KMS-11 (cell line): ENCODE data around the gene SLC66A2.

Experiments used
- H2AFZ ChIP-seq: fragments of 200-600 bp; sonication (generic); 2 replicates; pipeline ENCODE4 v1.6.1; 2016; ENCODE audit warnings: antibody characterized with exemption, mixed run types, low read depth
- H3K27ac ChIP-seq: fragments of 200-600 bp; sonication (generic); 2 replicates; pipeline ENCODE4 v1.6.1; 2016; ENCODE audit warnings: mild to moderate bottlenecking, mixed run types
- H3K27me3 ChIP-seq: fragments of 200-600 bp; sonication (generic); 2 replicates; pipeline ENCODE4 v1.6.1; 2017; ENCODE audit warnings: mild to moderate bottlenecking, low read depth, mixed run types, moderate library complexity; ENCODE audit not compliant: insufficient read depth
- H3K36me3 ChIP-seq: fragments of 200-600 bp; sonication (generic); 2 replicates; pipeline ENCODE4 v1.6.1; 2017; ENCODE audit warnings: mild to moderate bottlenecking, mixed run types; ENCODE audit not compliant: insufficient read depth
- H3K4me1 ChIP-seq: fragments of 200-600 bp; sonication (generic); 2 replicates; pipeline ENCODE4 v1.6.1; 2016; ENCODE audit warnings: mild to moderate bottlenecking, low read depth, mixed run types; ENCODE audit not compliant: poor library complexity, severe bottlenecking
- H3K4me2 ChIP-seq: fragments of 200-600 bp; sonication (generic); 2 replicates; pipeline ENCODE4 v1.7.0; 2016; ENCODE audit warnings: mild to moderate bottlenecking, mixed run types
- H3K4me3 ChIP-seq: fragments of 200-600 bp; sonication (generic); IDR thresholded peaks from 2 replicates; pipeline ENCODE4 v1.6.1; 2017; ENCODE audit warnings: low read depth, low read length, mixed read lengths; ENCODE audit not compliant: insufficient read depth
- H3K79me2 ChIP-seq: fragments of 200-600 bp; sonication (generic); 2 replicates; pipeline ENCODE4 v1.6.1; 2016; ENCODE audit warnings: low read depth, mixed run types; ENCODE audit not compliant: insufficient read depth
- H3K9ac ChIP-seq: fragments of 200-600 bp; sonication (generic); 2 replicates; pipeline ENCODE4 v1.6.1; 2016; ENCODE audit warnings: mild to moderate bottlenecking, mixed run types
- H4K20me1 ChIP-seq: fragments of 200-600 bp; sonication (generic); 2 replicates; pipeline ENCODE4 v1.6.1; 2016; ENCODE audit warnings: mild to moderate bottlenecking, mixed run types; ENCODE audit not compliant: insufficient read depth
- TF ChIP-seq, protein P1 (sequence below): fragments of 200-600 bp; sonication (generic); conservative IDR thresholded peaks from 2 replicates; pipeline ENCODE4 v1.6.1; 2017; ENCODE audit warnings: low read depth, mild to moderate bottlenecking, antibody characterized with exemption, low read length, moderate library complexity, mixed read lengths

SLC66A2 gene

DNA sequence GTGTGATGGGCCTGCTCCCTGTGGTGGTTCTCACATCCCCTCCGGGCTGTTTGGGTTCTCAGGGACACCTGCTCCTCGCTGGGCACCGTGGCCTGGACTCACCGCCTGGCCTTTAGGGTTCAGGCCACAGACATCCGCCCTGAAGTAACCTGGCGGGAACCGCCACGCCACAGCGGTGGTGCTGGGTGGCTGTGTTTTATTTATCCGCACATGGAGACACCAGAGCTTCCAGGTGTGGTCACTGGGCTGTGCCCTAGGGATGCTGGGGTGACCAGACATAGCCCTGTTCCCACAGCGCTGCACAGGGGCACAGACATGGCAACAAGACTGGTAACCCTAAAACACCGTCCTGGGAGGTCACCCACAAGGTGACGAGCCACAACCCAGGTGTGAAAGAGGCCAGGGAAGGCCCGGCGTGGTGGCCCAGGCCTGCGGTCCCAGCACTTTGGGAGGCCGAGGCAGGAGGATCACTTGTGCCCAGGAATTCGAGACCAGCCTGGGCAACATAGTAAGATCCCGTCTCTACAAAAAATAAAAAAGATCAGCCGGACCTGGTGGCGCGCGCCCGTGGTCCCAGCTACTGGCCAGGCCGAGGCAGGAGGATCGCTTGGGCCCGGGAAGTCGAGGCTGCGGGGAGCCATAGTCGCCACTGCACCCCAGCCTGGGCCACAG, 12.3 kb upstream of the SLC66A2 start:
- no peaks in the 10 kb centered on the region for H3K36me3 ChIP-seq
- H3K4me1 ChIP-seq, result no peaks in the 10 kb centered on the region
- no peak overlapping the region for H3K4me3 ChIP-seq
- no peak overlapping the region for H3K27ac ChIP-seq
- H2AFZ ChIP-seq, result no peak overlapping the region
- no peak overlapping the region for H3K4me2 ChIP-seq
- H3K79me2 ChIP-seq, result no peaks in the 10 kb centered on the region
- no peaks in the 10 kb centered on the region for H4K20me1 ChIP-seq
- H3K9ac ChIP-seq, result no peak overlapping the region
- TF ChIP-seq, protein P1, sequence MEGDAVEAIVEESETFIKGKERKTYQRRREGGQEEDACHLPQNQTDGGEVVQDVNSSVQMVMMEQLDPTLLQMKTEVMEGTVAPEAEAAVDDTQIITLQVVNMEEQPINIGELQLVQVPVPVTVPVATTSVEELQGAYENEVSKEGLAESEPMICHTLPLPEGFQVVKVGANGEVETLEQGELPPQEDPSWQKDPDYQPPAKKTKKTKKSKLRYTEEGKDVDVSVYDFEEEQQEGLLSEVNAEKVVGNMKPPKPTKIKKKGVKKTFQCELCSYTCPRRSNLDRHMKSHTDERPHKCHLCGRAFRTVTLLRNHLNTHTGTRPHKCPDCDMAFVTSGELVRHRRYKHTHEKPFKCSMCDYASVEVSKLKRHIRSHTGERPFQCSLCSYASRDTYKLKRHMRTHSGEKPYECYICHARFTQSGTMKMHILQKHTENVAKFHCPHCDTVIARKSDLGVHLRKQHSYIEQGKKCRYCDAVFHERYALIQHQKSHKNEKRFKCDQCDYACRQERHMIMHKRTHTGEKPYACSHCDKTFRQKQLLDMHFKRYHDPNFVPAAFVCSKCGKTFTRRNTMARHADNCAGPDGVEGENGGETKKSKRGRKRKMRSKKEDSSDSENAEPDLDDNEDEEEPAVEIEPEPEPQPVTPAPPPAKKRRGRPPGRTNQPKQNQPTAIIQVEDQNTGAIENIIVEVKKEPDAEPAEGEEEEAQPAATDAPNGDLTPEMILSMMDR, result no peak
- H3K27me3 ChIP-seq, result no peaks in the 10 kb centered on the region

DNA sequence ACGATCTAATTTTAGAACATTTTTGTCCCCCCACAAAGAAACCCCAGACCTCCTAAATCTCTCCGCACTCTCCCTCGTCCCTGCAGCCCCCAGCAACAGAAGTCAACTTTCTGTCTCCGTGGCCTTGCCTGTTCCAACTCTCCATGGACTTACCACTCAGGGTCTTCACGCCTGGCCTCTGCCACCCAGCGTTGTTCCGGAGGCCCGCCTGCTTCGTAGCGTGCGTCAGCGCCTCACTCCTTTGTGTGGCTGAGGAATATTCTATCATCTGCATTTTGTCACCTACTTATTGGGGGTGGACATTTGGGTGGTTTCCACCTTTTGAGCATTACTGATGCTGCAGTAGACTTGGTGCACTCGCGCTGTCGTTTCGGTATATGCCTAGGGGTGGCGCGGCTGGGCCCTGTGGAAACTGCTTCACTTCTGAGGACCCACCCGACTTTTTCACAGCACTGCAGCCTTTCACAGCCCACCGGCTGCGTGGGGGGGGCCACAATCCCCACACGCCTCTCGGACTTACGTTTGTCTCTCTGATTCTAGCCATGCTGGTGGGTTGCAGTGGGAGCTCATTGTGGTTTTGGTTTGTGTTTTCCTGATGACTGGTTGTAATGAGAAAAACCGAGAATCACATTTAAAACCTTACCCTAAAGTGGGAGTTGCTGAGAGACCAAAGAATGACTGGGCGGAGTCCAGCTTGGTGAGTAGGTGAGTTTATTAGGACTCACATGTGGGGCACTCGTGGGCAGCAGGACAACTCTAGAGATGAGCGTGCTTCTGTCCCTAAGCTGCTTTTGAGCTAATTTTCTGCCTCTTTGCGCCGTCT, 11.6 kb upstream of the SLC66A2 start:
- no peaks in the 10 kb centered on the region for H3K36me3 ChIP-seq
- H3K4me2 ChIP-seq, result no peak overlapping the region
- H3K79me2 ChIP-seq, result no peaks in the 10 kb centered on the region
- no peaks in the 10 kb centered on the region for H3K4me1 ChIP-seq
- H2AFZ ChIP-seq, result no peak overlapping the region
- H3K4me3 ChIP-seq, result no peak overlapping the region
- TF ChIP-seq, protein P1, result no peak
- no peak overlapping the region for H3K9ac ChIP-seq
- no peak overlapping the region for H3K27ac ChIP-seq
- H3K27me3 ChIP-seq, result no peaks in the 10 kb centered on the region
- H4K20me1 ChIP-seq, result no peaks in the 10 kb centered on the region

DNA sequence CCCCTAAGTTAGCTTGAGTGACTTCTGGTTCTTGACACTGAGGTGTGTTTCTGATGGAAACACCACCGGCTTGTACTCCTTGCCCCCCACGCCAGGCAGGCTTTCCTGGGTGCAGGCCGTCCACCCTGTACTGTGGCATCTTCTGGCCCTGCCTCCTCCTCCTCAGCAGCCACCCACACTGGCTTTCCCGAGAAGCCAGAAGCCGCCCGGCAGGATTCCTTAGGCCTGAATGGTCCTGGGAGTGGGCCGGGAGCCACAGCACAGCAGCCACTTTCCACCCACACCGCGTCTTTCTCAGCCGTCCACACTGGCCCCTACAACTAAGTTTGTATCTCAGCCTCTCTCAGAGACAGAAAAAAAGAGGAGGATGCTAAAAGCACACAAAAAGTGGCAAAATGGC, 10.9 kb upstream of the SLC66A2 start:
- H3K4me2 ChIP-seq, result no peak overlapping the region
- H3K79me2 ChIP-seq, result no peaks in the 10 kb centered on the region

DNA sequence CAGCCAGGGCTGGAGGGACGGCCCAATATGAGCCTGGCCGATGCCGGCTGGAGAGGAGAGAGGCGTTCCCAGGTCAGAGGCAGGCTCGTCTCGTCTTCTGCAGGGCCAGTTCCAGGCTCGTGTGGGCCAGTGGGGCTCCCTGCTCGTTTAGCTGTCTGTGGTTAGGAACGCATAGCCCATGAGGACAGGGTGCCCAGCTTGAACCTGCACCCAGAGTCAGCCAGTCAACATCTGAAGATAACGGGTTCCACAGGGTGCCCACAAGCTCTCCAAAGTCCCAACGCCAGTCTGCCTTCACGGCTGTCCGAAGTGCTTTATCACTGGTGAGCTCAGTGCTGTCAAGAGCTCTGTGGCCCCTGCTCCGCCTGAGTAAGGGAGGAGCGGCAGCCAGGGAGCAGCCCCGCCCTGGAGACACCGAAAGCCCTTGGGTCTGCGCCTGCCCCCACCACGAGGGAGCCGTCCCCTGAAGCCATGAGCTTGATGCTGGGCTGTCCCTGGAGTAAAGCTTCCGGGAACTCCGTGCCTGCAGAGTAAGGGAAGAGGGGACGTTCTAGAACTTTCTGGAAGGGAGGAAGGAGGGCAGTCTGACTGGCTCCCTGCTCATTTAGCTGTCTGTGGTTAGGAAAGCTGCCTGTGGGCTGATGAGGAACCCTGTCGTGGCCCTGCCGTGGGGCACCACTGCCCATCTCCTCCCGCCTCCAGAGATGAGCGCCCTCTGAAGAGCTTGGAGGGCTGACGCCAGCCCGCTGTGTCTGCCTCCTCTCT, 10.3 kb upstream of the SLC66A2 start:
- TF ChIP-seq, protein P1, result no peak
- Histone ChIP-seq H3K36me3 (no peaks in the 10 kb centered on the region), H3K4me1 (no peaks in the 10 kb centered on the region), H3K79me2 (no peaks in the 10 kb centered on the region), H2AFZ (no peak overlapping the region), H3K4me3 (no peak overlapping the region), H3K27me3 (no peaks in the 10 kb centered on the region), H3K9ac (no peak overlapping the region), H3K4me2 (no peak overlapping the region), H4K20me1 (no peaks in the 10 kb centered on the region), H3K27ac (no peak overlapping the region)

More for the DNA sequence above, 10.9 kb upstream of the SLC66A2 start:
- Histone ChIP-seq H3K36me3 (no peaks in the 10 kb centered on the region), H3K4me1 (no peaks in the 10 kb centered on the region), H2AFZ (no peak overlapping the region), H3K27me3 (no peaks in the 10 kb centered on the region), H3K4me3 (no peak overlapping the region), H3K27ac (no peak overlapping the region), H4K20me1 (no peaks in the 10 kb centered on the region), H3K9ac (no peak overlapping the region)
- TF ChIP-seq, protein P1, result no peak
